GM12874 (cell line): ENCODE measurements around the gene MST1R.

ENCODE experiments used
- TF ChIP-seq, protein P1 (sequence below): IDR thresholded peaks from 2 replicates; pipeline ENCODE4 v1.5.1; 2011; ENCODE audit warnings: low read depth, mild to moderate bottlenecking, control low read depth, low read length, moderate library complexity; ENCODE audit not compliant: insufficient read depth

The MST1R gene

DNA sequence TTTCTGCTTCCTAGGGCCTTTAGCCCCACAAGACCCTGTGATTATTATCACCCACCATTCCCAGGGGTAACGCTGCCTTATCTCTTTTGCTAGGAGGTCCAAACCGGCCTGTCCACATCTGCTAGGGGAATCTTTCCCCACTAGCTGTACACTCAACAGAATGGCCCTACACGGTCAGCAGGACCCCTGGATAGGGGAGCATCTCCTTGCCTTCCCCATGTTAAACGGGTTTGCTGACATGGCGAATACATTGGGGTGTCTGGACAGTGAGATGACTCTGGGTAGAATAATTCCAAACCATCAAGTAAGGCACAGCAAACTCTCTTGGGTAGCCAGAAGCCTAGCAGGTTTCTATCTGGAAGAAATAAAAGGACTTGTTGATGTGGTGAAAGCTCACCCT lies 48.0 kb downstream of the MST1R start:
- TF ChIP-seq, protein P1, sequence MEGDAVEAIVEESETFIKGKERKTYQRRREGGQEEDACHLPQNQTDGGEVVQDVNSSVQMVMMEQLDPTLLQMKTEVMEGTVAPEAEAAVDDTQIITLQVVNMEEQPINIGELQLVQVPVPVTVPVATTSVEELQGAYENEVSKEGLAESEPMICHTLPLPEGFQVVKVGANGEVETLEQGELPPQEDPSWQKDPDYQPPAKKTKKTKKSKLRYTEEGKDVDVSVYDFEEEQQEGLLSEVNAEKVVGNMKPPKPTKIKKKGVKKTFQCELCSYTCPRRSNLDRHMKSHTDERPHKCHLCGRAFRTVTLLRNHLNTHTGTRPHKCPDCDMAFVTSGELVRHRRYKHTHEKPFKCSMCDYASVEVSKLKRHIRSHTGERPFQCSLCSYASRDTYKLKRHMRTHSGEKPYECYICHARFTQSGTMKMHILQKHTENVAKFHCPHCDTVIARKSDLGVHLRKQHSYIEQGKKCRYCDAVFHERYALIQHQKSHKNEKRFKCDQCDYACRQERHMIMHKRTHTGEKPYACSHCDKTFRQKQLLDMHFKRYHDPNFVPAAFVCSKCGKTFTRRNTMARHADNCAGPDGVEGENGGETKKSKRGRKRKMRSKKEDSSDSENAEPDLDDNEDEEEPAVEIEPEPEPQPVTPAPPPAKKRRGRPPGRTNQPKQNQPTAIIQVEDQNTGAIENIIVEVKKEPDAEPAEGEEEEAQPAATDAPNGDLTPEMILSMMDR: no peak

DNA sequence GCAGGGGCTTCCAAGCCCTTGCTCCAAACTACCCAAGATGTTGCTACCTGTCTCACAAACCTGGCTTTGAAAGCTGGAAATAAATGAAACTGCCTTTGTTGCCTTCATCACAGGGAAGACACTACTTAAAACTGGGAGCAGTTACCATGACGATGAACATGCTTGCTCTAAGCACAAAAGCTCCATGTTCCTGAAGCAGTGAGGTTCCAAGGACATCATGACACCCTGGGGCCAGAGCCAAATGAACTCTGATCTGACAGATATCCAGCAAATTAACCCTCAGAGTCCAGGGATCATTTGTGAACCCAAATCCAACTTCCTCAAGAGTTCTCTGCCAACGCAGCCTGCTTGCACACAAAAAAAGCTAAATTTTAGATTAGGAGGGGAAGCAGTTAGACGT lies 58.0 kb downstream of the MST1R start:
- TF ChIP-seq, protein P1: no peak

DNA sequence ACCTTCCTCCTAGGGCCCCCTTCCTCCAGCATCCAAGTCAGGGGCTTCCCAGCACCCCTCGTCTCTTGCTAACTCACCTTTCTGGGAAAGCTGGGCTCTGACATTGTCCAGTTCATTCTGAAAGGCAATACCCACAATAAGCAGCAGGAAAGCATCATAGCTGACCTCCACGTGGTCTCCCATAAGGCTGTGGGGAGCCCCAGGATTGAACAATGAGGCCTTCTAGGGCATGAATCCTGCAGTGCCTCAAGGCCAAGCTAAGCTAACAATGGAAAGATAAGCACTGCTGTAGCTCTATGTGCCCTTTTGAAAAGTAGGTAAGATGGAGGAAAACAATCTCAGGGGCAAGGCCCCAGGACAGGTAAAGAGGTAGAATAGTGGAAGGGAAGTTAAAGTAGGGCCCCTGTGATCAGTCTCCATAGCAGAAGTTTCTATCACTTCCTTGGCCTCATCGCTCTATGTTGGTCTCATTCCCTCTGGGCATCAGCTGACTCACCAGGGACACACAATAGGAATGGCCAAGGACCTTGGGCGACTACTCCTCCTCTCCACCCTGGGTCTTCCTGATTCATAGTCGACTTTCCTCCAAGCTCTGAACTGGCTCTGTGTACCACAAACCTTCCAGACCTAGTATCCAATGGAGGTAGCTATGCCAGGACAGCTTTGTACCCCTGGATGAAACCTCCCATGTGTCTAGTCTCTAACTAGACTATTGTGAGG lies 59.0 kb downstream of the MST1R start:
- TF ChIP-seq, protein P1: no peak

DNA sequence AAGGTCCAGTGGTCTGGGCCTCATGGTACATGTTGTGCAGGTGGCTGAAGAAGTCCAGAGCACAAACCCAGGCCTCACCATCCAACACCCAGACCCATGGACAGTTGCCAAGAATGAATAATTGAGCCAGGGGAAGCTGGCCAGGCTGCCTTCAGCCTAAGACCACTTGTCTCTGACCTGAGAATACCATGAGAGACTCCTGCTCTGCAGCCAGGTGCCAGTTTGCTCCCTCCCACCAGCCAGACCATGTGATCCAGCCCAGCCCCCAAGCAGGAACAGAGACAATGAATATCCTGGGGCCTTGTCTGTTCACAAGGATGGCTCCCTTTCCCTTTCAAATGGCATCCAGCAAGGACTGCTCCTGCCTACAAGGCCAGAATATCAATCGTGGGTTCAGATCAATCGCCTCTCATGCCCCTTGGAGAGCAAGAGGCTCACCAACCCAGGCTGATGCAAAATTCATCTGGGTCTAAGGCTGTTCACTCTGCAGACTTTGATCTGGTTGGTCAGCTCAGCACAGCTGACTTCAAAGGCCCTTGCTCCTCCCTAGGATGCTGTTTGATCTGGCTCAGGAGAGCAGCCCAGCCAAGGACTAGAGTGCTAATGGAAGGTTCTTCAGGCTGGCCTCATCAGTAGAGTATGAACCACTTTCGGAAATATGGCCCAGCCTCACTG lies 60.7 kb downstream of the MST1R start:
- TF ChIP-seq, protein P1: no peak

DNA sequence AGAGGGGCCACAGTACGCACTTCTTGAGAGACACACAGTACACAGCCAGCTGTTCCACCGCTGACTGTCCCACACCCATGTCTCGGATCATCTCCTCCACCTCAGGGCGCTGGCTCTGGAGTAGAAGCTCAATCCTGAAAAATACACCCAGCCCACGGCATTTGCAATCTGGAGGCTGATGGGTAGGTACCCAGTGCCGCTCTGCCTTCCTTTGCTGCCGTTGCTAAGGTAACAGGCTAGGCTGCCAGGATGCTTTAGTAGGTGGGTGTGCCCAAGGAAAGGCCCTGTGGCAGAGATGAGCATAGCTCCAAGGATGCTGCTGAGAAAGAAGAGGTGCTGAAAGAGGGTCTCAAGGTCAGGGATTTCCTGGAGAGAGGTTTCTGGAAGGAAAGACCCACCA lies 61.9 kb downstream of the MST1R start:
- TF ChIP-seq, protein P1: no peak

DNA sequence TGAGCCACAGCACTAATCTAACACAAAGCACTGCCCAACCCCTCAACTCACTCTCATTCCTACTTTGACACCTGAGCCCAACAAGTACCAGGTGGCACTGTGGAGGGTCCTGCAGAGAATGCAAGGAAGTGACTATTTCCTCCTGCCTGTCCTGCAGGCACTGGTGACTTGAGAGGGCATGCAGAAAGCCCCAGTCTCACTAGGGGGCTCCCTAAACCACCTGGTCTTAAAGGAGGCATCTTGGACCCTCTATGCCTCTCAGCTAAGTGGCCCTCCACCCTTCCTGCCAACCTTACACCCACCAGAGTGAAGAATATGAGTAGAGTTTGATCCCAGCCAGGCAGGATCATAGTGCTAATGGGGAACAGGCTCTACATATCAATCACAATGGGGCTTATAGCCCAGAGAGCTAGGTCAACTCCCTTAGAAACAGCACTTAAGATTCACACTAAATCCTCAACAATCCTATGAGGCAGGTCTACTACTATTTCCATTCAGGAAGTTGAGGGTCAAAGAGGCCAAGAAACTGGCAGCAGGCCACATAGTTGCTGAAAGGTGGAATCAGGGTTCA lies 62.5 kb downstream of the MST1R start:
- TF ChIP-seq, protein P1: peak; percentile 60

DNA sequence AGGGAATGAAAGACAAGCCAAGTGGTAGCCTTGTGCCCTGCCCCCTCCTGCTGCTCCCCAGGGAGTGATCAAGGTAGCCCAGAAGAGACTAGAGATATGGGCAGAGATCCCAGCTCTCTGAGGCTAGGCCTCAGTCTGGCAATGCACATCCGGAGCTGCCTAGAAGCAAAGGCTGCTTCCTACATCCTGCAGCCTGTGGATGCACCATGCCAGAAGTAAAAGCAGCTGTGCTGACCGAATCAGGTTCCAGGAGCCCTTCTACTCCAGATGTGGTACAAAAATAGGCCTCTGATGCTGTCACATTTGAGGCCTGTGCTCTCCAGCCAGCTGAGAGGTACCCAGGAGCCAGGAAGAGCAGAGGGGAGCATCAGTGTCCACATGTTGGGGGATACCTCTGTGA lies 63.3 kb downstream of the MST1R start:
- TF ChIP-seq, protein P1: no peak
